ENCODE measurements around the gene MOBP. TPM values are rescaled to one million over a fixed set of nuclear protein-coding genes. Genes with fewer than 3 reads are reported as not detected.

MOBP gene
- total RNA-seq, 2 donors from 2014 or later, result not detected

- no peak for ATAC-seq
- peaks cover 23 to 45% of the 10 kb centered on the region in 2 donors for H3K27me3 Mint-ChIP-seq
- H3K36me3 Mint-ChIP-seq, result no peaks in the 10 kb centered on the region
- H3K4me1 Mint-ChIP-seq (ENCODE audit: low read depth in 2 of 2), result peaks cover 0 to 2% of the 10 kb centered on the region in 2 donors
- no peak for DNase-seq (ENCODE audit: low spot score)
- H3K9me3 Mint-ChIP-seq, result no peaks in the 10 kb centered on the region
- H3K4me3 Mint-ChIP-seq, result no peak overlapping the region
- no peak overlapping the region for H3K27ac Mint-ChIP-seq
Observed at GRCh38 chr3:39491733-39492350, 24.4 kb downstream of the MOBP start.

- Mint-ChIP-seq H3K4me1 (ENCODE audit: low read depth in 2 of 2) (peaks cover 0 to 6% of the 10 kb centered on the region in 2 donors), H3K4me3 (no peak overlapping the region), H3K9me3 (no peaks in the 10 kb centered on the region), H3K27me3 (peaks cover 25 to 31% of the 10 kb centered on the region in 2 donors), H3K27ac (no peak overlapping the region), H3K36me3 (no peaks in the 10 kb centered on the region)
- DNase-seq (ENCODE audit: low spot score) (no peak), ATAC-seq (no peak)
Observed at GRCh38 chr3:39494781-39495180, 27.3 kb downstream of the MOBP start.

DNA sequence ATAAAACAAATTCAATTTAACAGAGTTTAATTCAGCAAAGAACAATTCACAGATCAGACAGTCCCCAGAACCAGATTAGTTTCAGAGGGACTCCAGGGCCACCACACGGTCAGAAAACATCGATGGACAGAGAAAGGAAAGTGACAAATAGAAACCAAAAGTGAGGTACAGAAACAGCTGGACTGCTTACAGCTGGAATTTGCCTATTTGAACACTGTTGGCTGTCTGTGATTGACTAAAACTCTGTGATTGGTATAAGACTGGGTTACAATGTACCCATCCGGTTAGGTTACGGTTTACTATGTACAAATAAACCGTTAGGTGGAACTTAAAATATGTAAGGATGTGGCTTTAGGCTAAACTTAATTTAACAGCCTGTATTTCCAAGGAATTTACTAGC is 30.3 kb downstream of the MOBP start:
- Mint-ChIP-seq H3K4me3 (no peak overlapping the region), H3K27ac (no peak overlapping the region), H3K36me3 (no peaks in the 10 kb centered on the region), H3K27me3 (peaks cover 31 to 43% of the 10 kb centered on the region in 2 donors), H3K9me3 (no peaks in the 10 kb centered on the region), H3K4me1 (ENCODE audit: low read depth in 2 of 2) (peaks cover 0 to 3% of the 10 kb centered on the region in 2 donors)
- ATAC-seq (no peak), DNase-seq (ENCODE audit: low spot score) (no peak)

DNA sequence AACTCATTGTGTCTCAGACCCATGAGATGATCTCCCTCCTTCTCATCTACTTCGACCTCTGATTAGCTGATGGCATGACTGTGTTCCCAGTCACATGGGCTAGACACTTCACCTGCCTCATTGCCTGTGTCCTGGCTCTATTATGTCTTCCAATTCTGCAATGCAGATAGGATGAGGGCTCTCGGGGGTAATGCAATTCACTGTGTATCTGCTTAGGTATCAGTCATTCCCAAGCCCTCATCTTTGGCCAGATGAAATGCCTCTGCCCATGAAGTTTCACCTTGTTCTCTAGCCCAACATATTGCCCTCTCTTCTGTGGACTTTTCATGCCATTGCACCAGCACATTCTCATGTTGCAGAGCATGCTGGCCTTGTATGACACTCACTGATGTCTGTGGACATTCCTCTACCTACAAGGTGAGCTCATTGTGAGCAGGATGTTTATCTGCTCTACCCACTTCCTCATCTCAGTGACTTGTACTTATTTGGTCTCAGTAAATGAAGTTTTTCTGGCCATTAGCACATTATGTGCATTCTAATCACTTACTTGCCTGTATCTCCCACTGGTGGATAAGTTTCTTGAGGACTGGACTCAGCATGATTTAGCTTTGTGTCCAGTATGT is 32.3 kb downstream of the MOBP start:
- Mint-ChIP-seq H3K9me3 (no peaks in the 10 kb centered on the region), H3K4me3 (no peak overlapping the region), H3K4me1 (ENCODE audit: low read depth in 2 of 2) (peaks cover 0 to 3% of the 10 kb centered on the region in 2 donors), H3K27ac (no peak overlapping the region), H3K27me3 (peaks cover 37 to 43% of the 10 kb centered on the region in 2 donors), H3K36me3 (no peaks in the 10 kb centered on the region)
- DNase-seq (ENCODE audit: low spot score) (no peak), ATAC-seq (no peak)

- peaks cover 37 to 43% of the 10 kb centered on the region in 2 donors for H3K27me3 Mint-ChIP-seq
- H3K9me3 Mint-ChIP-seq, result no peaks in the 10 kb centered on the region
- no peak overlapping the region for H3K27ac Mint-ChIP-seq
- DNase-seq (ENCODE audit: low spot score) (no peak), ATAC-seq (no peak)
- H3K4me3 Mint-ChIP-seq, result no peak overlapping the region
- H3K36me3 Mint-ChIP-seq, result no peaks in the 10 kb centered on the region
- H3K4me1 Mint-ChIP-seq (ENCODE audit: low read depth in 2 of 2), result peaks cover 0 to 3% of the 10 kb centered on the region in 2 donors
Observed at GRCh38 chr3:39501059-39501458, 33.6 kb downstream of the MOBP start.

DNA sequence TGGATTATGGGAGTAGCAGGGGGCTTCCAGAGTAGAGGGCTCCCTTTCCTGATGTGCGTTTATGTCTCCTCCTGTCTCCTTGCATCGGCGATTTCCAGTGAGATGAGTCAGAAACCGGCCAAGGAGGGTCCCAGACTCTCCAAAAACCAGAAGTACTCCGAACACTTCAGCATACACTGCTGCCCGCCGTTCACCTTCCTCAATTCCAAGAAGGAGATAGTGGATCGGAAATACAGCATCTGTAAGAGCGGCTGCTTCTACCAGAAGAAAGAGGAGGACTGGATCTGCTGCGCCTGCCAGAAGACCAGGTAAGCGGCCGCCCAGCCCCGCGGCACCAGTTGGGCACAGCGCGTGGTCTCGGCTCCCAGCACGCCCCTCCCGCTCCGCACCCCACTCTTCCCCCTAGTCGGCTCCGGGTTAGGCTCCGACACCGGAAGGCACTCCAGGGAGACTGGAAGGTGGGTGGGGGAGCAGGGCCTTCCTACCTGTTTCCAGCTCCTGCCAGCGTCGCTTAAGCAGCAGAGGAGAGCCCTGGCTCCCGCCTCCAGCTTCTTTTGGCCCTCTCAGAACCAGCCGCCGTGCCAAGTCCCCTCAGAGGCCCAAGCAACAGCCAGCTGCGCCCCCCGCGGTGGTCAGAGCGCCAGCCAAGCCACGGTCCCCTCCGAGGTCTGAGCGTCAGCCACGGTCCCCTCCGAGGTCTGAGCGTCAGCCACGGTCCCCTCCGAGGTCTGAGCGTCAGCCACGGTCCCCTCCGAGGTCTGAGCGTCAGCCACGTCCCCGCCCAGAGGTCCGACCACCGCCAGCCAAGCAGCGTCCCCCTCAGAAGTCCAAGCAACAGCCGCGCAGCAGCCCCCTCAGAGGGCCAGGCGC is 34.7 kb downstream of the MOBP start:
- DNase-seq (ENCODE audit: low spot score), result no peak
- H3K36me3 Mint-ChIP-seq, result no peaks in the 10 kb centered on the region
- no peaks in the 10 kb centered on the region for H3K9me3 Mint-ChIP-seq
- no peak overlapping the region for H3K27ac Mint-ChIP-seq
- peaks cover 37 to 43% of the 10 kb centered on the region in 2 donors for H3K27me3 Mint-ChIP-seq
- no peak for ATAC-seq
- H3K4me1 Mint-ChIP-seq (ENCODE audit: low read depth in 2 of 2), result peaks cover 0 to 3% of the 10 kb centered on the region in 2 donors
- no peak overlapping the region for H3K4me3 Mint-ChIP-seq

DNA sequence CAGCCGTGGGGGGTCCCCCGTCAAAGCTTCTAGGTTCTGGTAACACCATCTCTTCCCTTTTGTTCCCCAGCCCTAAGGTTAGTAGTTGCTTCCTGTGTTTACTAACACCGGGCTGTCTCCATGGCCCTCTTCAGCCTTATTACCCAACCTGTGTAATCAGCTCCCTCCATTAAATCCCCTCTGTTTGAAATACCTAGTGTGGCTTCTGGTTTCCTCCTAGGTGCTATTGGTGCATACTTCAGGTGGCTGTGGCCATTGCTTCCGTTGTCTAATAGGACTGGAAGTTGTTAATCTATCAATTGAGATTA is 35.3 kb downstream of the MOBP start:
- no peak for ATAC-seq
- H3K27me3 Mint-ChIP-seq, result peaks cover 37 to 43% of the 10 kb centered on the region in 2 donors

DNA sequence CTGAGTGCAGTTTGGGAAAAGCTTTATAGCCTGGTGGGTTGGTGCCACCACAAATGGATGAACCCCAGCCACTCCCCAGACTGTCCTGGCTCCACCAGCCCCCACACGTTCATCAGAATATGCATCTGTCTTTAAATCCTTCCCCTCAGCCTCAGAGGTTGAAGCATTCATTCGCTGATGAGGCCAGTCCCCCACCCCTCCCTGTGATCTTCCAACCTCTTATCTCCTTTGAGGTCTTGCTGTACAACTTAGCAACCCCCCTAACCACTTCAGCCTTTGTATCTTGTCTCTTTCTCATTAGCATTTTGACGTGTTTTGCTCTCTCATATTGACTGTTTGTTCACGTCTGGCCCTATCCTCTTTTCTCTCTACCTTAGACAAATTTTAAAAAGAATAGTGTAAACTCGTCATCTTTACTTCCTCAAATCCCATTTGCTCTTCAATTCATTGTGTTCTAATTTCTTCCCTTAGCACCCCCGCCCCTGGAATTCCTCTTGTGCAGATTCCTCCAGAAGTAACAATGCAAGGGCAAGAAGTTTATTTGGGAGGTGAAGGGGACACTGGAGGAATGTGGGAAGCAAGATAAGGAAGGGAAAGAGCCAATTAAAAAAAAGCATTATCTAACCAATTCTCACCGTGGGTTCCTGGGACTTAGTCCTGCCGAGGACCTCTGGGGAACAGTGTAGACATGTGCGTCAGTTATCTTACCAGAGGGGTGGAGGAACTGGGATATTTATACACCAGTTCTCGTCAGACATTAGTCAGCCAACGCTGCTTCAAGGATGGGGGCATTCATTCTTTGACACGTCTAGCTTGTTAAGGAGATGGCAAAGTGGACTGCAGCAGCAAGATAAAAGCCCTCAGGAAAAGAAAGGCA is 38.6 kb downstream of the MOBP start:
- Mint-ChIP-seq H3K36me3 (no peaks in the 10 kb centered on the region), H3K9me3 (no peaks in the 10 kb centered on the region), H3K4me1 (ENCODE audit: low read depth in 2 of 2) (no peaks in the 10 kb centered on the region), H3K27ac (no peak overlapping the region), H3K4me3 (no peak overlapping the region), H3K27me3 (peaks cover 16 to 23% of the 10 kb centered on the region in 2 donors)
- ATAC-seq (peak in 1 of 2 donors; percentile 33), DNase-seq (ENCODE audit: low spot score) (no peak)

More for the DNA sequence above, 35.3 kb downstream of the MOBP start:
- Mint-ChIP-seq H3K36me3 (no peaks in the 10 kb centered on the region), H3K9me3 (no peaks in the 10 kb centered on the region), H3K4me3 (no peak overlapping the region), H3K4me1 (ENCODE audit: low read depth in 2 of 2) (peaks cover 0 to 3% of the 10 kb centered on the region in 2 donors), H3K27ac (no peak overlapping the region)
- no peak for DNase-seq (ENCODE audit: low spot score)

GRCh38 chr3:39506863-39507262 is 39.4 kb downstream of the MOBP start:
- Mint-ChIP-seq H3K9me3 (no peaks in the 10 kb centered on the region), H3K27ac (no peak overlapping the region), H3K27me3 (peaks cover 12 to 17% of the 10 kb centered on the region in 2 donors), H3K4me1 (ENCODE audit: low read depth in 2 of 2) (no peaks in the 10 kb centered on the region), H3K36me3 (no peaks in the 10 kb centered on the region), H3K4me3 (no peak overlapping the region)
- DNase-seq (ENCODE audit: low spot score) (no peak), ATAC-seq (no peak)

DNA sequence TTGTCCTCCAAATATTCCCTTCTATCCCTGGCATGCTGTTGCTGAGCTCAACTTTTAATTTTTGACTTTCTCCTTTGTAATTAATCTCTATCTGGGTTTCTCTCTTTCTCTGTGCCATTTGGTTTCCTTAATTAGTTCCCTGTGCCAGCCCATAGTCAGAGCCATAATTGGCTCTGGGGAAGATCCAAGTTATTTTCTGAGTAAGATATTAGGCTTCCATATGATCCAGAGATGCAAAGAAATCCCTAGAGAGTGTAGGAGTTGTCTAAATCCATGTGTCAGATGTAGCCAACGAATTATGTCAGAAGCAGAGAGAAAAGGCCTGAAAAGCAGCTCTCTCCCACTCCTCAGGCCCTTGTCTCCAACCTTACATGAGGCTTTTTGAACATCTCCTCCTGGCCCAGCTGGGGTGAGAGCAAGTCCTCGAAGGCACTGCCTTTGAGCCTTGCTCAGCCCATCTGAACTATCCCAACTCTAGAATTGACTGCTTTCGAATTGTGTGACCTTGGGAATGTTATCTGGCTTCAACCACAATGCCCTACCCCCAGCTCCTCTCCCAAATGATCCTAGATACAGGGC is 46.4 kb downstream of the MOBP start:
- Mint-ChIP-seq H3K9me3 (no peaks in the 10 kb centered on the region), H3K27me3 (peaks cover 0 to 11% of the 10 kb centered on the region in 2 donors), H3K4me1 (ENCODE audit: low read depth in 2 of 2) (peaks cover 5 to 7% of the 10 kb centered on the region in 2 donors), H3K27ac (no peak overlapping the region), H3K36me3 (no peaks in the 10 kb centered on the region), H3K4me3 (no peak overlapping the region)
- no peak for DNase-seq (ENCODE audit: low spot score)
- no peak for ATAC-seq

DNA sequence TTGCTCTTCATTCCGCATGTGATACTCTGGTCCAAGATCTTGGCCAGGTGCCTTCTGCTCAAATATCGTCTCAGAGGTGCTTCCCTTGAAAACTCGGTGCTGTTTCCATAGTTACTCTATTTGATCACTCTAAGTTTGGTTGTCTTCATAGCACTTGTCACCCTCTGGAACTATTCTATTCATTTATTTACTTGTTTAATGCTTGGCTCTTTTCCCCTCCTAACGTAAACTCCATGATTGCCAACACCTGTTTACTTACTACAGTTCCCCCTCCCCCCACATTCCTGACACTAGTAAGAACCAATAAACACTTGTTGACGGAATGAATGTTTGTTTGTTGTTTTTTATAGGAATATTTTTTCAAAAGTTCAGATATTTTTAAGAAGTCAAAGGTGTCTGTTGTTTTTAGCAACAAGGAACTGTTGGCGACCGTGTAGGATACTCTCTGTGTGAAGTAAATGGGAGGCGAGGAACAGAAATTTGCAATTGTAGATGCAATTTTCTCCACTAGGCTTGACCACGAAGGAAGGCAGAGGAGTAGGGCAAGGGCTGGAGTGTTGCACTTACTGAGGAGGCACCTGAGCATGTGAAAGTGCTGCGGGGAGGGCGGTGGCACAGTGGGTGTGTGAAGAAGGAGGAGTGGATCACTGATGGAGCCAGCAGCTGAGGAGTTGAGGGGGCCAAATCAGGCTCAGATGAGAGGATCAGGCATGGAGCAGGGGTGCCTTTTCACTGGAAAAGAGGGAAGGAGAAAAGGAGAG is 48.4 kb downstream of the MOBP start:
- Mint-ChIP-seq H3K27me3 (peaks cover 11 to 28% of the 10 kb centered on the region in 2 donors), H3K9me3 (no peaks in the 10 kb centered on the region), H3K4me3 (no peak overlapping the region), H3K27ac (no peak overlapping the region), H3K36me3 (no peaks in the 10 kb centered on the region), H3K4me1 (ENCODE audit: low read depth in 2 of 2) (peaks cover 5 to 7% of the 10 kb centered on the region in 2 donors)
- DNase-seq (ENCODE audit: low spot score) (no peak), ATAC-seq (no peak)

DNA sequence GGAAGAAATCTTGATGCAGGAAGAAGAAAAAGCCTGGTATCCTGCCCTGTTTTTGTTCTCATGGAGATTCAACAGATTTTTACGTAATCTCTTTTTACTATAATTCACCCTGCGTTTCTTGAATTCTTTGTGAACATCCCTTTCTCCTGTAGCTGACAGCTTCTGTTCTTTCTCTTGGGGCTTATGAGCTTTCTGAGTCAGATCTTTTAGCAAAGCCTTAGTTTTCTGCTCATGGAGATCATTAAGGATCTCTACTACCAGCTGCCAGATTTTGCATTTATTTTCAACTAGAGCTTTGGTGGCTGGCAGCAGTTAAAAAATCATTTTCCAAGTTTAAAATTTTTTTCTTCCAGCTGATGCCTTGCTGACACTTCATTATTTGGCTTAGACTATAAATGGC is 51.6 kb downstream of the MOBP start:
- Mint-ChIP-seq H3K27me3 (peaks cover 11 to 28% of the 10 kb centered on the region in 2 donors), H3K4me3 (no peak overlapping the region), H3K36me3 (no peaks in the 10 kb centered on the region), H3K4me1 (ENCODE audit: low read depth in 2 of 2) (peaks cover 5 to 7% of the 10 kb centered on the region in 2 donors), H3K27ac (no peak overlapping the region), H3K9me3 (no peaks in the 10 kb centered on the region)
- ATAC-seq (no peak), DNase-seq (ENCODE audit: low spot score) (no peak)

All from natural killer cell treated with Interleukin-12 subunit alpha and Interleukin-12 subunit beta and Interleukin-15 and Interleukin-18, amount 100 ng/mL, for 72 hours (primary cell).